SU-DHL-6 (cell line): ENCODE results near the gene WDTC1.

ENCODE experiments used
- CTCF ChIP-seq: fragments of 200-600 bp; sonication (generic); IDR thresholded peaks from one replicate; pipeline ENCODE4 v1.5.1; 2017; ENCODE audit warnings: antibody characterized with exemption, mild to moderate bottlenecking, low read length, moderate library complexity; ENCODE audit not compliant: insufficient read depth, poor library complexity, severe bottlenecking
- EZH2phosphoT487 ChIP-seq: fragments of 200-600 bp; sonication (generic), shearing (Covaris generic); conservative IDR thresholded peaks from 2 replicates; pipeline ENCODE4 v1.6.1; 2018; ENCODE audit warnings: mild to moderate bottlenecking, antibody characterized with exemption, low read length, moderate library complexity, mixed read lengths

- no peak for TF ChIP-seq CTCF
- TF ChIP-seq EZH2phosphoT487, result no peak
Observed at GRCh38 chr1:27297903-27298302, 63.5 kb downstream of the WDTC1 start.
